Measurements from ENCODE around the gene MRPL52. TPM values are rescaled to one million over a fixed set of nuclear protein-coding genes. Genes with fewer than 3 reads are reported as not detected.

Gene MRPL52
- total RNA-seq, 4 donors from 2014 or later, result 35.5 to 84.5 (median 74.2) TPM

- TF ChIP-seq, protein P1, sequence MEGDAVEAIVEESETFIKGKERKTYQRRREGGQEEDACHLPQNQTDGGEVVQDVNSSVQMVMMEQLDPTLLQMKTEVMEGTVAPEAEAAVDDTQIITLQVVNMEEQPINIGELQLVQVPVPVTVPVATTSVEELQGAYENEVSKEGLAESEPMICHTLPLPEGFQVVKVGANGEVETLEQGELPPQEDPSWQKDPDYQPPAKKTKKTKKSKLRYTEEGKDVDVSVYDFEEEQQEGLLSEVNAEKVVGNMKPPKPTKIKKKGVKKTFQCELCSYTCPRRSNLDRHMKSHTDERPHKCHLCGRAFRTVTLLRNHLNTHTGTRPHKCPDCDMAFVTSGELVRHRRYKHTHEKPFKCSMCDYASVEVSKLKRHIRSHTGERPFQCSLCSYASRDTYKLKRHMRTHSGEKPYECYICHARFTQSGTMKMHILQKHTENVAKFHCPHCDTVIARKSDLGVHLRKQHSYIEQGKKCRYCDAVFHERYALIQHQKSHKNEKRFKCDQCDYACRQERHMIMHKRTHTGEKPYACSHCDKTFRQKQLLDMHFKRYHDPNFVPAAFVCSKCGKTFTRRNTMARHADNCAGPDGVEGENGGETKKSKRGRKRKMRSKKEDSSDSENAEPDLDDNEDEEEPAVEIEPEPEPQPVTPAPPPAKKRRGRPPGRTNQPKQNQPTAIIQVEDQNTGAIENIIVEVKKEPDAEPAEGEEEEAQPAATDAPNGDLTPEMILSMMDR (IDR thresholded peaks at IDR 0.05), result no peak
- peak in 1 of 3 donors; percentile 5 for TF ChIP-seq POLR2AphosphoS5 (IDR thresholded peaks at IDR 0.05)
- TF ChIP-seq POLR2A (IDR thresholded peaks at IDR 0.05), result peak in 1 of 2 donors; percentile 79
- peaks cover 54% of the 10 kb centered on the region for H3K4me1 ChIP-seq
- peak overlapping the region; percentile 96 for H3K27ac ChIP-seq
- WGBS, result 12% methylated on average over 17 of the region's 25 CpGs
- H3K4me3 ChIP-seq, result peak overlapping the region; percentile 86
- peaks cover 27% of the 10 kb centered on the region for H3K36me3 ChIP-seq
- DNase-seq (ENCODE audit: low spot score in 2 of 2), result peak; percentile 90
- no peaks in the 10 kb centered on the region for H3K9me3 ChIP-seq
- no peaks in the 10 kb centered on the region for H3K27me3 ChIP-seq
Measured at GRCh38 chr14:22837750-22838538, 8.3 kb downstream of the MRPL52 start.

DNA sequence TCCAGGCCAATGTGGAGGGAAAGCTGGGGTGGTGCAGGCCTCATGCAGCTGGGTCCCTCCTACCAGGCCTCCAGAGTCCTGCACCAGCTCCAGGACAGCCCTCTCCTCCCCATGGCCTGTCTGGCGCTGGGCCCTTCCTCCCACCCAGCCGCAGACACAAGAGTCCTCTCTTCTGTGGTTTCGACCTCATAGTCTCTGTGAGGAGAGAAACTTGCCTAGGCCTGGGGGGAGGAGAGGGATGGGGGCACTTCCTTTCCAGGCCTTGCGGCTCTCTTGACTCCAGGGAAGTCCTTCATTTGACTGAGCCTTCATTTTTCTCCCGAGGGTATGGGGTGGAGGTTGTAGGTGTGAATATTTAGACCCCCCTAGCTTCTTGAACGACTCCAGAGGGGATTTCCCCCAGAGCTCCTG, 8.9 kb downstream of the MRPL52 start:
- WGBS, result 16% methylated on average over 3 of the region's 6 CpGs
- peaks cover 32% of the 10 kb centered on the region for H3K36me3 ChIP-seq
- DNase-seq (ENCODE audit: low spot score in 2 of 2), result peak in 1 of 2 donors; percentile 81
- TF ChIP-seq, protein P1 (IDR thresholded peaks at IDR 0.05), result no peak
- TF ChIP-seq POLR2A (IDR thresholded peaks at IDR 0.05), result no peak
- TF ChIP-seq EP300 (IDR thresholded peaks at IDR 0.05), result no peak
- TF ChIP-seq POLR2AphosphoS5 (IDR thresholded peaks at IDR 0.05), result no peak
- no peaks in the 10 kb centered on the region for H3K27me3 ChIP-seq
- peaks cover 58% of the 10 kb centered on the region for H3K4me1 ChIP-seq
- H3K4me3 ChIP-seq, result peak overlapping the region; percentile 86
- H3K27ac ChIP-seq, result peak overlapping the region; percentile 96
- H3K9me3 ChIP-seq, result no peaks in the 10 kb centered on the region

DNA sequence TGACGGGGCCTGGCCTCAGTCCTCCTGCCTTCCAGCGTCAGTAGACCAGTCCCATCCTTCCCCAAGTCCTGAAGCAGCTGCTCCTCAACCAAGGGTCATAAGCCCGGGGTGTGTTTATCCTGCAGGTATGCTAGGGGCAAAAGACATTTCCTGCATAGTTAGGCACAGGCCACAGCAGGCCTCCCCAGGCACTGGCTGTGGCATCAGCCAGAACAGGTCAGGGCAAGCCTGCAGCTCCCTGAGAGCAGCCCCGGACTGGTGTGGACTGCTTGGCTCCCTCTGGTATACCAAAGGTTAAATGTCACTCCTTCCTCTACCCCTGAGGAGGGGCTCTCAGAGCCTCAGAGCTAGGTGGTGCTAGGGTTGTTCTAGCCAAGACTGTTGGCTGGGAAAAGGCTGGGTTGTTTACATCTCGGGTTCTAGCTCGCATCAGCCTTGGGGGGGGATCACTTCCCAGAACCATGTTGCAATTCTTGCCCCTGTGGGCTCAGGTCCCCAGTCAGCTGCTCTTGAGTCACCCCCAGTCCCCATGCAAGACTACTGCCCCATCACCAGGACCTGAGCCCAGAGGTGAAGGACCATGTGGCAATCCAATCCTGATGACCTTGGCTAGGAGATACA, 9.6 kb downstream of the MRPL52 start:
- Histone ChIP-seq H3K4me1 (peaks cover 60% of the 10 kb centered on the region), H3K27ac (peak overlapping the region; percentile 96), H3K27me3 (no peaks in the 10 kb centered on the region), H3K9me3 (no peaks in the 10 kb centered on the region), H3K4me3 (peak overlapping the region; percentile 86), H3K36me3 (peaks cover 32% of the 10 kb centered on the region)
- 31% methylated on average over 6 of the region's 6 CpGs for WGBS
- TF ChIP-seq POLR2AphosphoS5 (IDR thresholded peaks at IDR 0.05) (peak in 2 of 3 donors; percentile 64 to 77), POLR2A (IDR thresholded peaks at IDR 0.05) (peak in 1 of 2 donors; percentile 63)
- TF ChIP-seq, protein P1 (IDR thresholded peaks at IDR 0.05), result no peak
- DNase-seq (ENCODE audit: low spot score in 2 of 2), result peak; percentile 89 to 90

DNA sequence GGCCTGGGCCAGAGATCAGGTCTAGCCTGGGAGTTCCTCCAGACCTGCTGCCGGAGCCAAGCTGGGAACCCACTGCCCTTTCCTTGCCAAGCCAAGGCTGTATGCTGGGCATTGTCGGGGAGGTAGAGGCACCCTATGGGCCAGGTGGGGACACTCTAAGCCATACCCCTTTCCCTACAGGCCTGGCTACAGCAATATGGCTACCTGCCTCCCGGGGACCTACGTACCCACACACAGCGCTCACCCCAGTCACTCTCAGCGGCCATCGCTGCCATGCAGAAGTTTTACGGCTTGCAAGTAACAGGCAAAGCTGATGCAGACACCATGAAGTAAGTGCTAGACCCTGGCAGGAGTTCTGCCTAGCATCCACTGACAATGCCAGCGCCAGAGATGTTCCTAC, 11.6 kb downstream of the MRPL52 start:
- 84% methylated on average over 8 of the region's 9 CpGs for WGBS
- DNase-seq (ENCODE audit: low spot score in 2 of 2), result no peak
- Histone ChIP-seq H3K27ac (peak overlapping the region; percentile 55), H3K4me1 (peaks cover 71% of the 10 kb centered on the region), H3K4me3 (no peak overlapping the region), H3K27me3 (no peaks in the 10 kb centered on the region), H3K36me3 (peaks cover 52% of the 10 kb centered on the region), H3K9me3 (no peaks in the 10 kb centered on the region)
- TF ChIP-seq, protein P1 (IDR thresholded peaks at IDR 0.05), result no peak
- TF ChIP-seq POLR2A (IDR thresholded peaks at IDR 0.05) (no peak), POLR2AphosphoS5 (IDR thresholded peaks at IDR 0.05) (no peak), EP300 (IDR thresholded peaks at IDR 0.05) (no peak)

GRCh38 chr14:22841769-22842168, 12.1 kb downstream of the MRPL52 start:
- Histone ChIP-seq H3K4me3 (no peak overlapping the region), H3K9me3 (no peaks in the 10 kb centered on the region), H3K27ac (peak overlapping the region; percentile 55), H3K27me3 (no peaks in the 10 kb centered on the region), H3K4me1 (peaks cover 75% of the 10 kb centered on the region), H3K36me3 (peaks cover 57% of the 10 kb centered on the region)
- TF ChIP-seq EP300 (IDR thresholded peaks at IDR 0.05), result no peak
- no peak for TF ChIP-seq POLR2AphosphoS5 (IDR thresholded peaks at IDR 0.05)
- TF ChIP-seq POLR2A (IDR thresholded peaks at IDR 0.05), result no peak
- TF ChIP-seq, protein P1 (IDR thresholded peaks at IDR 0.05), result no peak
- WGBS, result 91% methylated on average over 8 of the region's 8 CpGs
- no peak for DNase-seq (ENCODE audit: low spot score in 2 of 2)

Measured in suprapubic skin (tissue), 4 donors.